GM18502 (cell line): ENCODE measurements around the gene LIMD2.
"Not testable (repeated sequence)": the region's sequence is repeated elsewhere in the genome, so short reads cannot be mapped to it uniquely, and the experiment has no call there.

Experiments
- ATAC-seq: cut with Tn5 transposase; IDR thresholded peaks from one replicate; pipeline ENCODE4 v1.9.1; 2021; ENCODE audit warnings: mild to moderate bottlenecking; ENCODE audit not compliant: unreplicated experiment, poor library complexity

The LIMD2 gene

GRCh38 chr17:63699638-63700527, at the start of gene LIMD2:
Gene LIMD2, minus strand, starts transcription at chr17:63700125. Its CDS starts 827 bp downstream, at chr17:63699298.
- ATAC-seq: peak; percentile 20

DNA sequence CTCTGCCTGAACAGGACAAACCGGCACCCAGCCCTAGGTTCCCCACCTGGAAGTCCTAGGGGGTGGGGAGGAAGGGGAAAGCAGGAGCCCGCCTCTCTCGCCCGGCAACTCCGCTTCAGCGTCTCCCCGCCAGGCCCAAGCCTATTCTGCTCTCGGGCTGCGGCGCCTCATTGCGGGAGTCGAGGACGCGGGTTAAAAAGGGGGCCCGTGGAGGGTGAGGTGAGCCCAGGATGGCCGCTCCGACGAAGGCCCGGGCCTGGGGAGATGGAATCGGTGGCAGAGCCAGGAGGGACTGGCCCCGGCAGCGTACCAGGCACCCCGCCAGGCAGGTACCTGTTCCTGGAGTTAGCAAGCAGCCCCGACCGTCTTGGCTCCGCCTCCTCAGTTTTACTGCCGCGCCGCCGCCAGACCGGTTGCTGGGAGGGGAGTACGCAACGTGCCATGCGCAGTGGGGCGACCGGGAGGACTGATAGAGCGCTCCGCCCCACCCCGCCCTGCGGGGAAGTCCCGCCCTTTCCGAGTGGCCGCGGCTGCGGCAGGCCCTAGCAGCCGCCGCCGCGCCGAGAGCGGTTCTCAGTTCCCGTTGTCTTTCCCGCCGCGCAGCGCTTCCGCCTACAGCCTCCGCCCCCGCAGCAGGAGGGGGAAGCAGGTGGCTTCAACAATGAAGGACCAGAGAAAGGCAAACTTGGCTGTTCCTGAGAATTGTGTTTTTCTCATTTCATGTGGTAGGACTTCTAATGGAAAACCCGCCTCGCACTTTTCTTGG, 41.7 kb upstream of the LIMD2 start, which contains the start of gene STRADA:
Gene STRADA, minus strand, starts transcription at position 392 of the 766 bp plus-strand sequence. CDS start 13,430 bp downstream, outside the sequence.
- ATAC-seq: peak; percentile 86

DNA sequence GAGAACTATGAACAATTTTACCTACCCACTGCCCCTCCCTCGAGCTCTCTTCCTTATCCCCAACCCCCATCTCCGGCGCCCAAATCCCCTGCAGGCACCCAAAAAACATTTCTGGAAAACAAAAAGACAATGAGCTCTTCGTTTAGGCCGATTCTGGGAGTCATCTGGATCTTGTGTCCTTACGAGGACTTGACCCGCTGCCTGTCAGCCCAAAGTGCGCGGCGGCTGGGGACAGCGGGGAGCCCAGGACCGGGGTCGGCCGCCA, 41.1 kb upstream of the LIMD2 start:
- peak; percentile 0 for ATAC-seq

DNA sequence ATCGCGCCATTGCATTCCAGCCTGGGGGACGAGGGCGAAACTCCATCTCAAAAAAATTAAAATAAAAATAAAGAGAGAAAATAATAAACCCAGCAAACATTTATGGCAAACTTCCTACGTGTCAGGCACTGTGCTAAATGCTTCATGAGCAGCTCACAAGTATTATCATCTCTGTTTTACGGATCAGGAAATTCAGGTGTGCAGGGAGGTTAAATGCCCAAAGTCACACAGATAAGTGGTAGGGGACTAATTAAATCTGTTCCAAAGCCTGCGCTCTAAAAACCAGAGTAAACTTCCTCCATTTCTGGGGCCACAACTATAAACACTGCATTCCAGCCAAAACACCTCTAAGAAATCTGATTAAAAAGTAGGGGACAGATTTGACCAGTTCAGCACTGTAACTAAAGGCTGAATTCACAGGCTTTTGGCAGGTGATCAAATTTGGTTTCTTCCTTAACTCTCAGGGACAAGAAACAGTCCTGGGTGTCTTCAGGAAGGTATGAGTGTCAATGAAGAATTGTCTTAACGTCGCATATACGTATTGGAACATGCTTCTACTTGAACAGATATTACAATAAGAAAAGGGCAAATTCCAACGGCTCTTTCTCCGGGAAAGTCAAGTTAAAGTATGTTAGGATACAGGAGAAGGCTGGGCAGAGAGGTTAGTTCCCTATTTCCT, 40.7 kb upstream of the LIMD2 start:
- ATAC-seq: no peak

DNA sequence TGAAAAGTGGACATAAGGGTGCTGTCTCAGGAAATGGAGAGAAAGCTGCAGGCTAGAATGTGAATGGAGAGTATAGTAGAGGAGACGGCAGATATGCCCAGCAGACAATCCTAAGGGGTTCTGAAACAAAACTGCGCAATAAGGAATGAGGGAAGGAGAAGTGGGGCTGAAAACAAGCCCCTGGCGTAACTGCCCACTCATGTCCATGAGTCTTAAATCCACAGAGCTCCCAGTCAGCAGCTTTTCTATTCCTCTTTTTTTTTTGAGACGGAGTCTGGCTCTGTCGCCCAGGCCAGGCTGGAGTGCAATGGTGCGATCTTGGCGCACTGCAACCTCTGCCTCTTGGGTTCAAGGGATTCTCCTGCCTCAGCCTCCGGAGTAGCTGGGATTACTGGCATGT, 35.8 kb upstream of the LIMD2 start:
- ATAC-seq: no peak

DNA sequence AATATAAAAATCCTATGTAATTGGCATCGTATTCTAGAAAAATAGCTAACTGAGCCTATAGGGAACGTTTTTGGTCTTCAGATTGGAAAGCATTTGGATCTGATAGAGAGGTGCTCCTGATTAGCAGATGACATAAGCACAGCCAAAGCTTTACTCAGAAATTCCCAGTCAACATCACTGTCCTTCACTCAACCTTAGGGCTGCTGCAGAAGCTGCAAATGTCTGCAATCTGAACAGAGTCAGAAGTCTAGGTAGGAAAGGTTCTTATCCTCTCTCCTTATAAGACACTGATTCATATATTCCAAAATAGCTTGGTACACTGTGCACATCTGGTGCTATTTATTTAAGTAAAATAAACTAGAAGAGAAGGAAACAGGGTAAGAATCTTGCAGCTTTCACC, 22.5 kb upstream of the LIMD2 start:
- no peak for ATAC-seq

DNA sequence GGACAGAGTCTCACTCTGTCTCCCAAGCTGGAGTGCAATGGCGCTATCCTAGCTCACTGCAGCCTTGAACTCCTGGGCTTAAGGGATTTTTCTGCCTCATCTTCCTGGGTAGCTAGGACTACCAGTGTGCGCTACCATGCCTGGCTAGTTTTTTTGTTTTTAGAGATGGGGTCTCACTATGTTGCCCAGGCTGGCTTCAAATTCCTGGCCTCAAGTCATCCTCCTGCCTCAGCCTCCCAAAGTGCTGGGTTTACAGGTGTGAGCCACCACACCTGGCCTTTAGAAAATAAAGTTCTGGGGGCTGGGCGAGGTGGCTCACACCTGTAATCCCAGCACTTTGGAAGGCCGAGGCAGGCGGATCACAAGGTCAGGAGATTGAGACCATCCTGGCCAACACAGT, 20.3 kb upstream of the LIMD2 start:
- not testable (repeated sequence) for ATAC-seq

- no peak for ATAC-seq
Measured at GRCh38 chr17:63718988-63719387, 19.1 kb upstream of the LIMD2 start.

- ATAC-seq: no peak
Measured at GRCh38 chr17:63716426-63716825, 16.5 kb upstream of the LIMD2 start.

GRCh38 chr17:63714550-63715277, 14.8 kb upstream of the LIMD2 start:
- ATAC-seq: no peak

- ATAC-seq: no peak
Measured at GRCh38 chr17:63709110-63709509, 9.2 kb upstream of the LIMD2 start.

DNA sequence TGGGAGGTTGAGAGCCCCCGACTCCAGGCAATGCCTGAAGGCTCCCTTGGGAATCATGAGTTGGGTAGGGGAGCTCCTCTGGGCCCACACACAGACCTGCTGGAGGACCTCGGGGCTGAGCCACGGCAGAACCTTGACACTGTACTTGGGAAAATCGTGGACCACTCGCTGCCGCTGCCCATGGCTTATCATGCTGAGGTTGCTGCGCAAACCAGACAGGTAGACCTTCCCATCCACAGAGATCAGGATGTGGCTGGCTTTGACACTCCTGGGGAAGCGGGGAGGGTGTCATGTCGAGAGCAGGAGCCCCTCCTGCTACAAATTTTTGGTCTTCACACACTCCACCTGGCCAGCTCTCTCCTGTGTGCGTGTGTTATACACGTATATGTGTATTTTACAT, 7.2 kb upstream of the LIMD2 start:
- no peak for ATAC-seq

DNA sequence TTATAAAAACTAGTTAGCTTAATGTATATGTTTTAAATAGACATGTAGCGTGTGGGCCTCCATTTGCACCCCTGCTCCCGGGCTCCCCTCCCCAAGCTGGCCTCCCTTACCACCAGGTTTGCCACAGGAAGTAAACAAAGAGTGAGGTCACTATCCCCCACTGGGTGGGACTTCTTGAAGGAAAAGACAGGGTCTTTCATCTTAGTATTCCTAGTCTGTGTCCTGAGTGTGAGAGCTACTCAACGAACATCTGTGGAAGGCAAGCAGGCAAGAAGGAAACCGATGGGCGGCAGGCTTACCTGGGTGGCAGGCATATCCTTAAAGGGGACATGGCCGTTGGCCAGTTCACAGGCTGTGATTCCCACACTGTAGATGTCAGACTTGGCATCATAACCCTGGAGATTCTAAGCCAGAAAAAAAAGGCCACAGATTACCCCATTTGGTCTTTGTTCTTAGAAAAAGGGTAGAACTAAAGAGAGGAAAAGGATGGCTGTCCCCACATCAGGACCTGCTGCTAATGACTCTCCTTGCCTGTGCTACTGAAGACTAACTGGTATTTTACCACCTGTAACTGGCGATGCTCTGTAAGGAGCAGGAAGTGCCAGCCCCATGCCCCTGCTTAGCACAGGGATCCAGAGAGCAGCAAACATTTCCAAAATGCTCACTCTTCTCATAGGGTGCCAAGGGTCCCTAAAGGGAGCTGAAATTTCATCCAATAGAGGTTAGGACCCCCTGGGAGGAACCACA, 6.6 kb upstream of the LIMD2 start:
- ATAC-seq: no peak

- ATAC-seq: no peak
Measured at GRCh38 chr17:63705657-63706056, 5.7 kb upstream of the LIMD2 start.

DNA sequence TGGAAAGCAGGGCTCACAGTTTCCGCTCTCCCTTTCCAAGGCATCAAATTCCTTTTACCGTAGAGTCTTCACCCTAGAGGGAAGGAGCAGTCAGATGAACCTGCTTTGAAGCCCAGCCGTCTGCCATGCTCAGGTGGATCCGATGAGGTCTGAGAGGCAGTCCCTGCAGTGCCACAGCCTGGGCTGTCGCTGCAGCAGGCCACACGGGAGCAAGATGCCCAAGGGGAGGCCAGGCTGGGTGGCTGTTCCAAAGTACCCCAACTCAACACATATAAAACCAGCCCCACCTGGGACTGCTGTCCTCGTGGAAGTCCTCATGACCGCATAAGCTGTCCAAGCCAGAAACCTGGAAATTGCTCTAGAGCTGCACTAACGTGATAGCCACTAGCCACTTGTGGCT, 4.9 kb upstream of the LIMD2 start:
- ATAC-seq: no peak

GRCh38 chr17:63704259-63704576, 4.3 kb upstream of the LIMD2 start:
- ATAC-seq: no peak

GRCh38 chr17:63703556-63704258, 3.8 kb upstream of the LIMD2 start:
- no peak for ATAC-seq

DNA sequence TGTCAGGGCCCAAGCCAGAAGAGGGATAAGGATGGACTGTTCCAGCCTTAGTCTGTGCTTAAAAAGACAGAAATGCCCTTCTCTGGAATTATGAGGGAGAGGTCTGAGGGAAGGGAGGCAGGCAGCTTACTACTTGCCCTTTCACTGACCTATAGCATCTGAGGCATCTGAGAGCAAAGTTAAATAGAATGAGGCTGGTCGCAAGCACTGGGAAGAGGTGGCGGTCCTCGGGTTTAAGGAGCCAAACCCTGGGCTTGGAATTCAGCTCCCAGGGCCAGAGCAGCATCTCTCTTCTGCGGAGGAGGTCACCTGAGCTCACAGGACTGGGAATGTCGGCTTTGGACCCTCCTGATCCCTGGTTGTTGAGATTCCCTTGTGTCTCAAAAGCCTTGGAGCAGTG, 3.1 kb upstream of the LIMD2 start:
- ATAC-seq: no peak

GRCh38 chr17:63702721-63703015, 2.7 kb upstream of the LIMD2 start:
- ATAC-seq: no peak
